Prostate gland (tissue), 2 donors: ENCODE measurements around the gene ZNF221. TPM values are rescaled to one million over a fixed set of nuclear protein-coding genes. Genes with fewer than 3 reads are reported as not detected.

ENCODE experiments used
- DNase-seq: peaks from one replicate; pipeline ENCODE4 v3.0.0-alpha.2; 2019; ENCODE audit warnings: low spot score
- H3K27ac ChIP-seq, 2 donors: fragments of 200-600 bp; sonication (generic); 2 replicates each; pipeline ENCODE4 v1.5.1; 2017 to 2019
- H3K27me3 ChIP-seq: fragments of 200-600 bp; sonication (generic); replicated peaks from 2 replicates; pipeline ENCODE4 v1.5.1; 2019; ENCODE audit not compliant: insufficient read depth
- H3K36me3 ChIP-seq, 2 donors: fragments of 200-600 bp; sonication (generic); 1 replicate in 1 of 2; 2 replicates in 1 of 2; pipeline versions ENCODE4 v1.5.1 to v1.8.1; 2017 to 2019
- H3K4me1 ChIP-seq: fragments of 200-600 bp; sonication (generic); replicated peaks from 2 replicates; pipeline ENCODE4 v1.5.1; 2019
- H3K4me3 ChIP-seq, 2 donors: fragments of 200-600 bp; sonication (generic); 2 replicates each; pipeline ENCODE4 v1.5.1; 2017 to 2019
- H3K9me3 ChIP-seq: fragments of 200-600 bp; sonication (generic); 2 replicates; pipeline ENCODE4 v1.5.1; 2017
- POLR2A ChIP-seq: fragments of 450-650 bp; IDR thresholded peaks from one replicate; pipeline ENCODE4 v1.6.1; 2016; ENCODE audit warnings: antibody characterized with exemption, mild to moderate bottlenecking
- POLR2AphosphoS5 ChIP-seq: sonication (generic); formaldehyde crosslinking; IDR thresholded peaks from one replicate; pipeline ENCODE4 v1.6.1; 2017; ENCODE audit warnings: antibody characterized with exemption
- WGBS: methylation state at CpG from one replicate; pipeline ENCODE4 v1.1.5; 2018; 5-methylcytosine and 5-hydroxymethylcytosine counted together
- intact Hi-C: fragments of 100-400 bp; cut with DNase I; formaldehyde crosslinking; loops from one replicate; pipeline ENCODE4 v1.14.2; 2022
- total RNA-seq, 2 donors: library from RNA; depleted of rRNA; stranded (reverse); fragments of >200 nt; gene quantifications; one replicate each; pipeline ENCODE4 v1.1.0, GENCODE V29; 2016
- TF ChIP-seq, protein P1 (sequence below), 4 experiments: fragments of 200-600 bp in 2 of 4; fragments of 450-650 bp in 2 of 4; sonication (generic) in 2 of 4; IDR thresholded peaks; 1 replicate in 3 of 4; 2 replicates in 1 of 4; pipeline ENCODE4 v1.5.1; 2016 to 2019; ENCODE audit warnings: antibody characterized with exemption in 4 of 4, mild to moderate bottlenecking in 2 of 4, moderate library complexity in 2 of 4

Gene ZNF221
- total RNA-seq, 2 donors from 2014 or later, result 7.6 to 8.0 TPM

GRCh38 chr19:43908659-43909058 is 42.4 kb upstream of the ZNF221 start:
- H3K9me3 ChIP-seq, result no peaks in the 10 kb centered on the region
- no peak overlapping the region for H3K4me3 ChIP-seq
- H3K4me1 ChIP-seq, result no peaks in the 10 kb centered on the region
- no peak for DNase-seq
- TF ChIP-seq POLR2A, result no peak
- TF ChIP-seq, protein P1, sequence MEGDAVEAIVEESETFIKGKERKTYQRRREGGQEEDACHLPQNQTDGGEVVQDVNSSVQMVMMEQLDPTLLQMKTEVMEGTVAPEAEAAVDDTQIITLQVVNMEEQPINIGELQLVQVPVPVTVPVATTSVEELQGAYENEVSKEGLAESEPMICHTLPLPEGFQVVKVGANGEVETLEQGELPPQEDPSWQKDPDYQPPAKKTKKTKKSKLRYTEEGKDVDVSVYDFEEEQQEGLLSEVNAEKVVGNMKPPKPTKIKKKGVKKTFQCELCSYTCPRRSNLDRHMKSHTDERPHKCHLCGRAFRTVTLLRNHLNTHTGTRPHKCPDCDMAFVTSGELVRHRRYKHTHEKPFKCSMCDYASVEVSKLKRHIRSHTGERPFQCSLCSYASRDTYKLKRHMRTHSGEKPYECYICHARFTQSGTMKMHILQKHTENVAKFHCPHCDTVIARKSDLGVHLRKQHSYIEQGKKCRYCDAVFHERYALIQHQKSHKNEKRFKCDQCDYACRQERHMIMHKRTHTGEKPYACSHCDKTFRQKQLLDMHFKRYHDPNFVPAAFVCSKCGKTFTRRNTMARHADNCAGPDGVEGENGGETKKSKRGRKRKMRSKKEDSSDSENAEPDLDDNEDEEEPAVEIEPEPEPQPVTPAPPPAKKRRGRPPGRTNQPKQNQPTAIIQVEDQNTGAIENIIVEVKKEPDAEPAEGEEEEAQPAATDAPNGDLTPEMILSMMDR (IDR thresholded peaks at IDR 0.05), result no peak
- TF ChIP-seq POLR2AphosphoS5, result no peak
- intact Hi-C loops, result no loop called here
- no peak overlapping the region for H3K27ac ChIP-seq
- H3K36me3 ChIP-seq, result peaks cover 1 to 2% of the 10 kb centered on the region in 2 donors
- 100% methylated on average over 1 of the region's 1 CpG for WGBS
- H3K27me3 ChIP-seq, result no peaks in the 10 kb centered on the region

DNA sequence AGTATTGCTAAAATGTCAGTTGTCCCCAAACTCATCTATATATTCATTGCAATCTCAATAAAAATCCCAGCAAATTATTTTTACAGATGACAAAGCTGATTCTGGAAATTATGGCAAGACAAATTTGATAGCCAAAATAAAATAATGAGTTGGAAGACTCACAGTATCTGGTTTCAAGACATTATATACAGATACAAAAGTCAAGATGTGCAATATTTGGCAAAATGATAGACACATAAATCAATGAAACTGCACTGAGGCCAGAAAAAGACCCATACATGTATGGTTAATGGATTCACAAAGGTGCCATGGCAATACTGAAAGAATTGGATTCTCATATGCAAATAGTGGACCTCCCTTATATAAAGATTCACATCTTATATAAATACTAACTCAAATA is 40.1 kb upstream of the ZNF221 start:
- DNase-seq, result no peak
- intact Hi-C loops, result no loop called here
- no peak for TF ChIP-seq POLR2AphosphoS5
- TF ChIP-seq, protein P1 (IDR thresholded peaks at IDR 0.05), result no peak
- no peak for TF ChIP-seq POLR2A
- Histone ChIP-seq H3K27me3 (no peaks in the 10 kb centered on the region), H3K9me3 (peaks cover 4% of the 10 kb centered on the region), H3K4me1 (no peaks in the 10 kb centered on the region), H3K4me3 (no peak overlapping the region), H3K27ac (no peak overlapping the region), H3K36me3 (peaks cover 18 to 23% of the 10 kb centered on the region in 2 donors)

GRCh38 chr19:43913383-43913782 is 37.6 kb upstream of the ZNF221 start:
- H3K4me3 ChIP-seq, result no peak overlapping the region
- DNase-seq, result no peak
- H3K4me1 ChIP-seq, result no peaks in the 10 kb centered on the region
- H3K9me3 ChIP-seq, result peaks cover 4% of the 10 kb centered on the region
- WGBS, result 97% methylated on average over 7 of the region's 7 CpGs
- no peak for TF ChIP-seq POLR2AphosphoS5
- intact Hi-C loops, result no loop called here
- no peaks in the 10 kb centered on the region for H3K27me3 ChIP-seq
- no peak overlapping the region for H3K27ac ChIP-seq
- H3K36me3 ChIP-seq, result peaks cover 24 to 44% of the 10 kb centered on the region in 2 donors

DNA sequence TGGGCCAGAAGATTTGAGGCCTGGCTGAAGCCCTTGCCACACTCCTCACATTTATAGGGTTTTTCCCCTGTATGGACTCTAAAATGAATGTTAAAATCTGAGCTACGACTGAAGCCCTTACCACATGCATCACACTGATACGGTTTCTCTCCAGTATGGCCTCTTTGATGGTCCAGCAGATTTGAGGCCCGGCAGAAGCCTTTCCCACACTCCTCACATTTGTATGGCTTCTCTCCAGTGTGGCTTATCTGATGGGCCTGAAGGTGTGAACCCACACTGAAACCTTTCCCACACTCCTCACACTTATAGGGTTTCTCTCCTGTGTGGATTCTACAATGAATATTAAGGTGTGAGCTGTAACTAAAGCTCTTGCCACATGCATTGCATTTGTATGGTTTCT is 37.0 kb upstream of the ZNF221 start:
- no peaks in the 10 kb centered on the region for H3K4me1 ChIP-seq
- peaks cover 30 to 51% of the 10 kb centered on the region in 2 donors for H3K36me3 ChIP-seq
- intact Hi-C loops, result no loop called here
- H3K27ac ChIP-seq, result no peak overlapping the region
- no peak overlapping the region for H3K4me3 ChIP-seq
- DNase-seq, result no peak
- peaks cover 4% of the 10 kb centered on the region for H3K9me3 ChIP-seq
- TF ChIP-seq POLR2A, result no peak
- 79% methylated on average over 3 of the region's 3 CpGs for WGBS
- no peaks in the 10 kb centered on the region for H3K27me3 ChIP-seq

DNA sequence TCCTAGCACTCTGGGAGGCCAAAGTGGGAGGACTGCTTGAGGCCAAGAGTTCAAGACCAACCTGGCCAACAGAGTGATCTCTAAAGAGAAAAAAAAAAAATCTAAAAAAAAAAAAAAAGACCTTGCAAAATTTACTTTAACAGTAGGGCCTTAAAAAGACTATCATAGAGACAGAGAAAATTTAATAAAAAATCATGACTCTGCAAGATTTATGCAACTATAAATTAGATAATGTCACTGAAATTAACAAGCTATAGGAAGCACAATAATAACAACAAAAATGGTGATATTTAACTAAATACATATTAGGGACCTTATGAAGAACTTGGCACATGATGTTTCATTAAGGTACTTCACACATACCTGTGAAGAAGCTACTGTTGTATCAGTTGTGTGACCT is 27.2 kb upstream of the ZNF221 start:
- Histone ChIP-seq H3K27ac (no peak overlapping the region), H3K4me3 (no peak overlapping the region), H3K36me3 (peaks cover 7 to 42% of the 10 kb centered on the region in 2 donors), H3K9me3 (no peaks in the 10 kb centered on the region), H3K27me3 (no peaks in the 10 kb centered on the region), H3K4me1 (no peaks in the 10 kb centered on the region)
- TF ChIP-seq, protein P1 (IDR thresholded peaks at IDR 0.05), result no peak
- TF ChIP-seq POLR2A (no peak), POLR2AphosphoS5 (no peak)
- intact Hi-C loops, result no loop called here
- DNase-seq, result no peak

DNA sequence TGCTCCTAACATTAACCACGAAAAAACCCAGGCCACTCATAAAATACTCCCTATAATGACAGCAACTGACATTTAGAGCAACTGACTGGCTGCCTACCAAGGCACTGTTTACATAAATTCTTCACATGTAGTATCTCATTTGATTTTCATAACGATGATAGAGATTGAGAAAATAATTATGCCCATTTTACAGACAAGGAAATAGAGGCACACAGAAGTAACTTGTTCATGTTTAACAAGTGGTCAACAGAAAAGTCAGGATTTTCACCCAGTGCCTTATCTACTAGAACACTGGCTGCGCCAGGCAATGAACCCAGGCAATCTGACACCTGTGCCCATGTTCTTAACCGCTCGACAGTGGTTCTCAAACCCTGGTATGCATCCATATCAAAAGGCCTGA is 22.2 kb upstream of the ZNF221 start:
- intact Hi-C loops, result no loop called here
- 82% methylated on average over 5 of the region's 5 CpGs for WGBS

More for the DNA sequence above, 22.2 kb upstream of the ZNF221 start:
- no peak for DNase-seq
- H3K27ac ChIP-seq, result no peak overlapping the region
- peaks cover 6 to 36% of the 10 kb centered on the region in 2 donors for H3K36me3 ChIP-seq
- no peaks in the 10 kb centered on the region for H3K9me3 ChIP-seq
- no peaks in the 10 kb centered on the region for H3K4me1 ChIP-seq
- H3K27me3 ChIP-seq, result no peaks in the 10 kb centered on the region
- no peak overlapping the region for H3K4me3 ChIP-seq
- no peak for TF ChIP-seq POLR2A
- no peak for TF ChIP-seq POLR2AphosphoS5
- TF ChIP-seq, protein P1 (IDR thresholded peaks at IDR 0.05), result no peak
